Keratinocyte (primary cell): ENCODE measurements around the gene HEYL. TPM values are rescaled to one million over a fixed set of nuclear protein-coding genes. Genes with fewer than 3 reads are reported as not detected.

Source experiments
- DNase-seq: peaks from one replicate; pipeline ENCODE4 v3.0.0-alpha.2; 2011; ENCODE audit warnings: low read depth, missing footprints, low spot score
- FAIRE-seq: peaks from 2 replicates; lab custom pipeline; 2011; peaks lifted over from hg19 to GRCh38; lab: Jason Lieb, UNC
- H2AFZ ChIP-seq: 2 replicates; pipeline ENCODE4 v1.6.0; 2012; ENCODE audit warnings: low read length, control low read depth, inconsistent platforms; ENCODE audit not compliant: control insufficient read depth
- H3K27ac ChIP-seq: 2 replicates; pipeline ENCODE4 v1.5.1; 2011; ENCODE audit warnings: low read length; ENCODE audit not compliant: control insufficient read depth, insufficient read depth
- H3K27me3 ChIP-seq: 3 replicates; pipeline ENCODE4 v1.6.0; 2011; ENCODE audit warnings: low read length; ENCODE audit not compliant: control insufficient read depth, insufficient read depth; ENCODE audit errors: extremely low read depth
- H3K36me3 ChIP-seq, 2 experiments: 2 replicates in 1 of 2; 3 replicates in 1 of 2; pipeline ENCODE4 v1.5.1; 2011; ENCODE audit warnings: low read length in 2 of 2, mild to moderate bottlenecking in 1 of 2; ENCODE audit not compliant: control insufficient read depth in 2 of 2, insufficient read depth in 2 of 2; ENCODE audit errors: extremely low read depth in 1 of 2
- H3K4me1 ChIP-seq: 3 replicates; pipeline ENCODE4 v1.5.1; 2011; ENCODE audit warnings: low read length; ENCODE audit not compliant: control insufficient read depth, insufficient read depth; ENCODE audit errors: extremely low read depth
- H3K4me2 ChIP-seq: 3 replicates; pipeline ENCODE4 v1.6.0; 2011; ENCODE audit warnings: low read depth, low read length; ENCODE audit not compliant: control insufficient read depth, insufficient read depth; ENCODE audit errors: extremely low read depth
- H3K4me3 ChIP-seq, 3 experiments: fragments of 200-600 bp in 1 of 3; sonication (generic) in 1 of 3; 2 replicates in 2 of 3; 3 replicates in 1 of 3; pipeline ENCODE4 v1.5.1; 2011 to 2016; ENCODE audit warnings: low read length in 3 of 3, mild to moderate bottlenecking in 3 of 3, control low read depth in 2 of 3, inconsistent platforms in 1 of 3, low read depth in 1 of 3, mixed read lengths in 1 of 3, mixed run types in 1 of 3, moderate library complexity in 1 of 3; ENCODE audit not compliant: control insufficient read depth in 2 of 3, insufficient read depth in 2 of 3; ENCODE audit errors: extremely low read depth in 1 of 3
- H3K79me2 ChIP-seq: 2 replicates; pipeline ENCODE4 v1.6.0; 2012; ENCODE audit warnings: low read length; ENCODE audit not compliant: control insufficient read depth, insufficient read depth
- H3K9ac ChIP-seq: 3 replicates; pipeline ENCODE4 v1.6.0; 2011; ENCODE audit warnings: low read length; ENCODE audit not compliant: control insufficient read depth, insufficient read depth; ENCODE audit errors: extremely low read depth
- H3K9me1 ChIP-seq: 3 replicates; pipeline ENCODE4 v1.6.0; 2011; ENCODE audit warnings: low read length; ENCODE audit not compliant: control insufficient read depth, insufficient read depth; ENCODE audit errors: extremely low read depth
- H3K9me3 ChIP-seq: 2 replicates; pipeline ENCODE4 v1.5.1; 2012; ENCODE audit warnings: low read depth, low read length; ENCODE audit not compliant: control insufficient read depth
- H4K20me1 ChIP-seq: 3 replicates; pipeline ENCODE4 v1.6.0; 2011; ENCODE audit warnings: low read length; ENCODE audit not compliant: control insufficient read depth, insufficient read depth; ENCODE audit errors: extremely low read depth
- EZH2 ChIP-seq: IDR thresholded peaks from one replicate; pipeline ENCODE4 v1.6.1; 2012; ENCODE audit warnings: inconsistent platforms, mild to moderate bottlenecking, low read length, moderate library complexity
- dilution Hi-C: fragments of 300-500 bp; cut with MboI; formaldehyde crosslinking; loops from one replicate; pipeline ENCODE4 v1.7.0; 2020; ENCODE audit warnings: low sequenced_read_pairs; ENCODE audit not compliant: extremely low pct_ligation_motif_present
- polyA plus RNA-seq, 5 experiments: library from polyadenylated mRNA; depleted of rRNA in 3 of 5; stranded (reverse) in 3 of 5; stranded (forward) in 1 of 5; unstranded in 1 of 5; fragments of >200 nt; gene quantifications; 1 replicate in 1 of 5; 2 replicates in 3 of 5; 3 replicates in 1 of 5; pipeline versions ENCODE4 v1.2.1 to v1.2.3, GENCODE V29; 2011 to 2012; ENCODE audit warnings: missing spikeins in 2 of 5, low read depth in 1 of 5, low replicate concordance in 1 of 5
- TF ChIP-seq, protein P1 (sequence below), 3 experiments: IDR thresholded peaks in 1 of 3; conservative IDR thresholded peaks in 1 of 3; optimal IDR thresholded peaks in 1 of 3; 2 replicates in 2 of 3; 3 replicates in 1 of 3; pipeline versions ENCODE3 to v1.5.1; 2011; ENCODE audit warnings: low read length in 3 of 3, mild to moderate bottlenecking in 3 of 3, moderate library complexity in 2 of 3, control low read depth in 1 of 3, inconsistent platforms in 1 of 3; ENCODE audit not compliant: insufficient read depth in 2 of 3; ENCODE audit errors: extremely low read depth in 1 of 3

The HEYL gene
- polyA plus RNA-seq, 1 donor (not counting 4 experiments of a cell fraction or from before 2014, with no cell fraction given) = not detected

DNA sequence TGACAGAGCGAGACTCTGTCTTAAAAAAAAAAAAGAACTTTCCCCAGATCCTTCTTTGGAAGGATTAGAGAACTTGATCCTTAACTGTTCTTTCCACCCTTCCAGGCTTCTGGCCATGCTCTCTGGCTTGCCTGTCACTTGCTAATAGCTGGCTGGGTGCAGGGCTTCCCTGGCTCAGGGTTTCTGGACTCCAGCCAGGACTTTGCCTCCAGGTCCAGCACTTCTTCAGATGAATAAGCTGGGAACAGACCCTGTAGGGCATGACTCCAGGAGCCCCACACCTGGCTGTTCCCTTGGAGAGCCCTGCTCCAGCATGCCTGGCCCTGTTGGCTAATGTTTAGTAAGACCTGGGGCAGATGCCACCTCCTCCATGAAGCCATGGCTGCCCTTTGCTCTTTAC lies 35.8 kb upstream of the HEYL start:
- peaks cover 2% of the 10 kb centered on the region for H4K20me1 ChIP-seq
- H3K36me3 ChIP-seq = no peaks in the 10 kb centered on the region
- H3K9me3 ChIP-seq = no peaks in the 10 kb centered on the region
- dilution Hi-C loops = no loop called here
- TF ChIP-seq, protein P1, sequence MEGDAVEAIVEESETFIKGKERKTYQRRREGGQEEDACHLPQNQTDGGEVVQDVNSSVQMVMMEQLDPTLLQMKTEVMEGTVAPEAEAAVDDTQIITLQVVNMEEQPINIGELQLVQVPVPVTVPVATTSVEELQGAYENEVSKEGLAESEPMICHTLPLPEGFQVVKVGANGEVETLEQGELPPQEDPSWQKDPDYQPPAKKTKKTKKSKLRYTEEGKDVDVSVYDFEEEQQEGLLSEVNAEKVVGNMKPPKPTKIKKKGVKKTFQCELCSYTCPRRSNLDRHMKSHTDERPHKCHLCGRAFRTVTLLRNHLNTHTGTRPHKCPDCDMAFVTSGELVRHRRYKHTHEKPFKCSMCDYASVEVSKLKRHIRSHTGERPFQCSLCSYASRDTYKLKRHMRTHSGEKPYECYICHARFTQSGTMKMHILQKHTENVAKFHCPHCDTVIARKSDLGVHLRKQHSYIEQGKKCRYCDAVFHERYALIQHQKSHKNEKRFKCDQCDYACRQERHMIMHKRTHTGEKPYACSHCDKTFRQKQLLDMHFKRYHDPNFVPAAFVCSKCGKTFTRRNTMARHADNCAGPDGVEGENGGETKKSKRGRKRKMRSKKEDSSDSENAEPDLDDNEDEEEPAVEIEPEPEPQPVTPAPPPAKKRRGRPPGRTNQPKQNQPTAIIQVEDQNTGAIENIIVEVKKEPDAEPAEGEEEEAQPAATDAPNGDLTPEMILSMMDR (optimal IDR thresholded peaks at IDR 0.05 in 1 of 3, IDR thresholded peaks at IDR 0.05 in 1 of 3, conservative IDR thresholded peaks at IDR 0.05 in 1 of 3; ENCODE audit: extremely low read depth in 1 of 3, insufficient read depth in 2 of 3, low read length in 3 of 3) = no peak
- no peak for TF ChIP-seq EZH2
- H3K9me1 ChIP-seq = no peaks in the 10 kb centered on the region
- no peak overlapping the region for H2AFZ ChIP-seq
- peaks cover 45% of the 10 kb centered on the region for H3K27me3 ChIP-seq
- no peak overlapping the region for H3K27ac ChIP-seq
- H3K4me1 ChIP-seq = no peaks in the 10 kb centered on the region
- H3K79me2 ChIP-seq = no peaks in the 10 kb centered on the region
- no peak for FAIRE-seq
- peak; percentile 9 for DNase-seq
- H3K4me3 ChIP-seq = no peak overlapping the region
- H3K4me2 ChIP-seq = no peak overlapping the region
- H3K9ac ChIP-seq = no peak overlapping the region

GRCh38 chr1:39673215-39673614 lies 33.8 kb upstream of the HEYL start:
- Histone ChIP-seq H3K4me2 (no peak overlapping the region), H2AFZ (no peak overlapping the region), H3K9me1 (no peaks in the 10 kb centered on the region), H3K36me3 (no peaks in the 10 kb centered on the region), H3K9me3 (no peaks in the 10 kb centered on the region), H4K20me1 (peaks cover 2% of the 10 kb centered on the region), H3K9ac (no peak overlapping the region), H3K79me2 (no peaks in the 10 kb centered on the region), H3K4me3 (no peak overlapping the region), H3K4me1 (no peaks in the 10 kb centered on the region), H3K27ac (no peak overlapping the region), H3K27me3 (peaks cover 55% of the 10 kb centered on the region)
- dilution Hi-C loops = no loop called here
- FAIRE-seq (no peak), DNase-seq (no peak)
- TF ChIP-seq, protein P1 (optimal IDR thresholded peaks at IDR 0.05 in 1 of 3, IDR thresholded peaks at IDR 0.05 in 1 of 3, conservative IDR thresholded peaks at IDR 0.05 in 1 of 3; ENCODE audit: extremely low read depth in 1 of 3, insufficient read depth in 2 of 3, low read length in 3 of 3) = no peak
- TF ChIP-seq EZH2 = no peak
